Tibial nerve (tissue), 4 donors: ENCODE results near the gene TOR4A. TPM values are rescaled to one million over a fixed set of nuclear protein-coding genes. Genes with fewer than 3 reads are reported as not detected.
"Not testable (repeated sequence)": the region's sequence is repeated elsewhere in the genome, so short reads cannot be mapped to it uniquely, and the experiment has no call there.

ENCODE experiments used
- DNase-seq, 2 donors: peaks; one replicate each; pipeline ENCODE4 v3.0.0-alpha.2; 2019; ENCODE audit warnings: low spot score in 2 of 2
- H3K27ac ChIP-seq, 4 donors: fragments of 200-600 bp; sonication (generic) in 3 of 4; one replicate each; pipeline ENCODE4 v1.5.1; 2017 to 2019; ENCODE audit warnings: mild to moderate bottlenecking in 1 of 4
- H3K27me3 ChIP-seq, 2 donors: fragments of 200-600 bp; sonication (generic) in 1 of 2; one replicate each; pipeline versions ENCODE4 v1.5.1 to v1.6.0; 2017 to 2019
- H3K36me3 ChIP-seq, 3 donors: fragments of 200-600 bp; sonication (generic); one replicate each; pipeline ENCODE4 v1.5.1; 2018 to 2019
- H3K4me1 ChIP-seq, 4 donors: fragments of 200-600 bp; sonication (generic) in 3 of 4; one replicate each; pipeline ENCODE4 v1.5.1; 2017 to 2019
- H3K4me3 ChIP-seq, 4 donors: fragments of 200-600 bp; sonication (generic) in 3 of 4; one replicate each; pipeline ENCODE4 v1.5.1; 2017 to 2019; ENCODE audit warnings: mild to moderate bottlenecking in 1 of 4, moderate library complexity in 1 of 4
- H3K9me3 ChIP-seq, 4 donors: fragments of 200-600 bp; sonication (generic) in 3 of 4; one replicate each; pipeline ENCODE4 v1.5.1; 2017 to 2019
- CTCF ChIP-seq, 5 experiments: fragments of 200-600 bp in 3 of 5; fragments of 450-650 bp in 2 of 5; sonication (generic) in 3 of 5; IDR thresholded peaks; one replicate each; pipeline ENCODE4 v1.5.1; 2016 to 2019; ENCODE audit warnings: antibody characterized with exemption in 5 of 5, mild to moderate bottlenecking in 3 of 5, moderate library complexity in 2 of 5
- EP300 ChIP-seq, 2 donors: sonication (generic); formaldehyde crosslinking; IDR thresholded peaks; one replicate each; pipeline ENCODE4 v1.6.1; 2017; ENCODE audit warnings: antibody characterized with exemption in 2 of 2, mild to moderate bottlenecking in 1 of 2
- POLR2A ChIP-seq, 2 donors: fragments of 450-650 bp; IDR thresholded peaks; one replicate each; pipeline ENCODE4 v1.6.1; 2017; ENCODE audit warnings: antibody characterized with exemption in 2 of 2, mild to moderate bottlenecking in 2 of 2, moderate library complexity in 2 of 2
- WGBS, 2 donors: methylation state at CpG; one replicate each; pipeline ENCODE4 v1.1.5; 2018; 5-methylcytosine and 5-hydroxymethylcytosine counted together
- total RNA-seq, 4 donors: library from RNA; depleted of rRNA; stranded (reverse); fragments of >200 nt; gene quantifications; one replicate each; pipeline ENCODE4 v1.1.0, GENCODE V29; 2016

Gene TOR4A
- total RNA-seq, 4 donors from 2014 or later: 3.3 to 11.4 (median 4.3) TPM

DNA sequence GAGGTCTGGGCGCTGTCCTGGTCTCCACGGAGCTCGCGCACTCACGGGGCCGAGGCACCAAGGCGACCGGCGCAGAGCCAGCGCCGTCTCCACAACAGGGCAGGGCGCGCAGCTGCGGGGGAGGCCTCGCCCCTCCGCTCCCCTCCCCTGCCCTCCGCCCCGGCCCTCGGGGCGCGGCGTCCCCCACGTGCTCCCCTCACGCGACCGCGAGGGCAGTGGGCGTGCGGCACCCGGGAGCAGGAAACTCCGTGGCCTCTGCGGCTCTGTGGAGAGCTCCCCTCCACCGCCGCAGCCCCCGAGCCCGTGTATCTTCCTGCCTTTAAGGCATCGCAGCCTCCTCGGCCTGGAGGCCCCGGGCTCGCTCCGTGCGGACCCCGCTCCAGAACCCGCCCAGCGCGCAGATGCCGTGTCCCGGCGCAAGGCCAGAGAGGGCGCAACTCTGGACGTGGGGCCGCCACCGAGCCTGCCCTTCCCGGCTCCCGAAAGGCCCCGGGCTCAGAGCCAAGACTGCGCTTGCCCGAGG, 37.1 kb upstream of the TOR4A start:
- peaks cover 0 to 80% (median 38%) of the 10 kb centered on the region in 4 donors for H3K4me1 ChIP-seq
- no peaks in the 10 kb centered on the region for H3K9me3 ChIP-seq
- H3K27me3 ChIP-seq: no peaks in the 10 kb centered on the region
- TF ChIP-seq POLR2A (IDR thresholded peaks at IDR 0.05) (no peak), CTCF (IDR thresholded peaks at IDR 0.05) (no peak), EP300 (IDR thresholded peaks at IDR 0.05) (peak in 1 of 2 donors; percentile 27)
- peak overlapping the region; percentile 45 to 90 (median 70) for H3K4me3 ChIP-seq
- H3K27ac ChIP-seq: peak overlapping the region; percentile 56 to 97 (median 92)
- DNase-seq: peak; percentile 35 to 37
- peaks cover 0 to 20% (median 10%) of the 10 kb centered on the region in 3 donors for H3K36me3 ChIP-seq
- WGBS, 2 donors: 1 to 2% methylated on average over 13 to 31 of the region's 58 CpGs

GRCh38 chr9:137240841-137241489, 36.6 kb upstream of the TOR4A start, which contains the start of gene TUBB4B:
Gene TUBB4B, plus strand, starts transcription at chr9:137241287. Its CDS starts 74 bp downstream, at chr9:137241361.
- peaks cover 0 to 74% (median 33%) of the 10 kb centered on the region in 4 donors for H3K4me1 ChIP-seq
- WGBS, 2 donors: 0 to 1% methylated on average over 15 to 53 of the region's 67 CpGs
- DNase-seq: peak; percentile 98 to 99

GRCh38 chr9:137241490-137242268, 35.8 kb upstream of the TOR4A start:
- peak overlapping the region; percentile 48 to 90 (median 75) for H3K4me3 ChIP-seq
- H3K36me3 ChIP-seq: peaks cover 0 to 20% (median 10%) of the 10 kb centered on the region in 3 donors
- H3K27ac ChIP-seq: peak overlapping the region; percentile 63 to 94 (median 90)
- peaks cover 0 to 67% (median 26%) of the 10 kb centered on the region in 4 donors for H3K4me1 ChIP-seq
- TF ChIP-seq POLR2A (IDR thresholded peaks at IDR 0.05) (peak in 1 of 2 donors; percentile 5), CTCF (IDR thresholded peaks at IDR 0.05) (no peak)
- WGBS, 2 donors: 2% methylated on average over 29 to 55 of the region's 83 CpGs
- no peaks in the 10 kb centered on the region for H3K27me3 ChIP-seq
- H3K9me3 ChIP-seq: no peaks in the 10 kb centered on the region
- peak; percentile 27 to 39 for DNase-seq

More at GRCh38 chr9:137240841-137241489, 36.6 kb upstream of the TOR4A start, which contains the start of gene TUBB4B:
- peak within 1 kb of the TSS; percentile 48 to 90 (median 75) for H3K4me3 ChIP-seq
- peaks cover 0 to 20% (median 10%) of the 10 kb centered on the region in 3 donors for H3K36me3 ChIP-seq
- TF ChIP-seq CTCF (IDR thresholded peaks at IDR 0.05) (peak in 2 of 5 experiments; percentile 8 to 61), EP300 (IDR thresholded peaks at IDR 0.05) (peak in 1 of 2 donors; percentile 100), POLR2A (IDR thresholded peaks at IDR 0.05) (peak; percentile 99 to 100)
- no peaks in the 10 kb centered on the region for H3K9me3 ChIP-seq
- peak within 1 kb of the TSS; percentile 63 to 97 (median 92) for H3K27ac ChIP-seq
- H3K27me3 ChIP-seq: no peaks in the 10 kb centered on the region

GRCh38 chr9:137242269-137243203, 35.0 kb upstream of the TOR4A start:
- Histone ChIP-seq H3K4me3 (peak overlapping the region; percentile 48 to 90 (median 75)), H3K27ac (peak overlapping the region; percentile 61 to 94 (median 90)), H3K4me1 (peaks cover 0 to 58% (median 23%) of the 10 kb centered on the region in 4 donors), H3K36me3 (peaks cover 0 to 20% (median 10%) of the 10 kb centered on the region in 3 donors), H3K27me3 (no peaks in the 10 kb centered on the region), H3K9me3 (no peaks in the 10 kb centered on the region)
- 72 to 75% methylated on average over 34 of the region's 36 CpGs for WGBS, 2 donors
- TF ChIP-seq EP300 (IDR thresholded peaks at IDR 0.05) (no peak), POLR2A (IDR thresholded peaks at IDR 0.05) (no peak), CTCF (IDR thresholded peaks at IDR 0.05) (no peak)
- no peak for DNase-seq

DNA sequence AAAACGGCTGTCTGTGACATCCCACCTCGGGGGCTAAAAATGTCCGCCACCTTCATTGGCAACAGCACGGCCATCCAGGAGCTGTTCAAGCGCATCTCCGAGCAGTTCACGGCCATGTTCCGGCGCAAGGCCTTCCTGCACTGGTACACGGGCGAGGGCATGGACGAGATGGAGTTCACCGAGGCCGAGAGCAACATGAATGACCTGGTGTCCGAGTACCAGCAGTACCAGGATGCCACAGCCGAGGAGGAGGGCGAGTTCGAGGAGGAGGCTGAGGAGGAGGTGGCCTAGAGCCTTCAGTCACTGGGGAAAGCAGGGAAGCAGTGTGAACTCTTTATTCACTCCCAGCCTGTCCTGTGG, 34.3 kb upstream of the TOR4A start:
- not testable (repeated sequence) for H3K9me3 ChIP-seq, H3K4me3 ChIP-seq, H3K27ac ChIP-seq, DNase-seq, H3K27me3 ChIP-seq
- Histone ChIP-seq H3K4me1 (peaks cover 0 to 51% (median 23%) of the 10 kb centered on the region in 4 donors), H3K36me3 (peaks cover 0 to 20% (median 10%) of the 10 kb centered on the region in 3 donors)
- WGBS, 2 donors: 87 to 89% methylated on average over 18 of the region's 18 CpGs
